Measurements from ENCODE around the gene NDUFS3.

GRCh38 chr11:47603295-47603694, 24.4 kb downstream of the NDUFS3 start:
- TF ChIP-seq, protein P1, sequence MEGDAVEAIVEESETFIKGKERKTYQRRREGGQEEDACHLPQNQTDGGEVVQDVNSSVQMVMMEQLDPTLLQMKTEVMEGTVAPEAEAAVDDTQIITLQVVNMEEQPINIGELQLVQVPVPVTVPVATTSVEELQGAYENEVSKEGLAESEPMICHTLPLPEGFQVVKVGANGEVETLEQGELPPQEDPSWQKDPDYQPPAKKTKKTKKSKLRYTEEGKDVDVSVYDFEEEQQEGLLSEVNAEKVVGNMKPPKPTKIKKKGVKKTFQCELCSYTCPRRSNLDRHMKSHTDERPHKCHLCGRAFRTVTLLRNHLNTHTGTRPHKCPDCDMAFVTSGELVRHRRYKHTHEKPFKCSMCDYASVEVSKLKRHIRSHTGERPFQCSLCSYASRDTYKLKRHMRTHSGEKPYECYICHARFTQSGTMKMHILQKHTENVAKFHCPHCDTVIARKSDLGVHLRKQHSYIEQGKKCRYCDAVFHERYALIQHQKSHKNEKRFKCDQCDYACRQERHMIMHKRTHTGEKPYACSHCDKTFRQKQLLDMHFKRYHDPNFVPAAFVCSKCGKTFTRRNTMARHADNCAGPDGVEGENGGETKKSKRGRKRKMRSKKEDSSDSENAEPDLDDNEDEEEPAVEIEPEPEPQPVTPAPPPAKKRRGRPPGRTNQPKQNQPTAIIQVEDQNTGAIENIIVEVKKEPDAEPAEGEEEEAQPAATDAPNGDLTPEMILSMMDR (IDR thresholded peaks at IDR 0.05) = no peak
- no peak for TF ChIP-seq POLR2A (IDR thresholded peaks at IDR 0.05)

Measured in body of pancreas (tissue), 4 donors.